Breast epithelium (tissue), 4 donors: ENCODE measurements around the gene MANEA. TPM values are rescaled to one million over a fixed set of nuclear protein-coding genes. Genes with fewer than 3 reads are reported as not detected.

ENCODE experiments used
- DNase-seq, 2 donors: peaks; one replicate each; pipeline ENCODE4 v3.0.0-alpha.2; 2019; ENCODE audit warnings: low spot score in 2 of 2
- H3K27ac ChIP-seq, 2 donors: fragments of 200-600 bp; sonication (generic) in 1 of 2; one replicate each; pipeline ENCODE4 v1.5.1; 2016 to 2019; ENCODE audit warnings: mild to moderate bottlenecking in 1 of 2
- H3K27me3 ChIP-seq, 2 donors: fragments of 200-600 bp; sonication (generic) in 1 of 2; one replicate each; pipeline versions ENCODE4 v1.5.1 to v1.6.0; 2017 to 2019; ENCODE audit warnings: control low read depth in 1 of 2, mild to moderate bottlenecking in 1 of 2
- H3K36me3 ChIP-seq: fragments of 200-600 bp; one replicate; pipeline ENCODE4 v1.5.1; 2019
- H3K4me1 ChIP-seq, 2 donors: fragments of 200-600 bp; sonication (generic); one replicate each; pipeline ENCODE4 v1.5.1; 2016 to 2019; ENCODE audit warnings: control low read depth in 1 of 2
- H3K4me3 ChIP-seq, 3 donors: fragments of 200-600 bp; sonication (generic); 1 replicate in 2 of 3; 2 replicates in 1 of 3; pipeline ENCODE4 v1.5.1; 2016 to 2019; ENCODE audit warnings: mild to moderate bottlenecking in 3 of 3, moderate library complexity in 2 of 3
- H3K9me3 ChIP-seq, 2 donors: fragments of 200-600 bp; sonication (generic) in 1 of 2; one replicate each; pipeline ENCODE4 v1.5.1; 2016 to 2019; ENCODE audit warnings: control low read depth in 1 of 2
- POLR2A ChIP-seq: fragments of 450-650 bp; IDR thresholded peaks from one replicate; pipeline ENCODE4 v1.6.1; 2016; ENCODE audit warnings: antibody characterized with exemption, mild to moderate bottlenecking, moderate library complexity
- POLR2AphosphoS5 ChIP-seq, 3 donors: sonication (generic); formaldehyde crosslinking; IDR thresholded peaks; one replicate each; pipeline ENCODE4 v1.6.1; 2017; ENCODE audit warnings: antibody characterized with exemption in 3 of 3
- intact Hi-C: fragments of 100-400 bp; cut with DNase I; formaldehyde crosslinking; loops from one replicate; pipeline ENCODE4 v1.15.1; 2023; ENCODE audit warnings: low total_unique reads
- total RNA-seq, 3 donors: library from RNA; depleted of rRNA; stranded (reverse); fragments of >200 nt; gene quantifications; one replicate each; pipeline ENCODE4 v1.1.0, GENCODE V29; 2016
- TF ChIP-seq, protein P1 (sequence below), 3 donors: fragments of 450-650 bp; IDR thresholded peaks; one replicate each; pipeline ENCODE4 v1.5.1; 2016 to 2017; ENCODE audit warnings: antibody characterized with exemption in 3 of 3, mild to moderate bottlenecking in 3 of 3, moderate library complexity in 3 of 3

MANEA gene
- total RNA-seq, 3 donors from 2014 or later, result 12.1 to 21.8 (median 14.7) TPM

DNA sequence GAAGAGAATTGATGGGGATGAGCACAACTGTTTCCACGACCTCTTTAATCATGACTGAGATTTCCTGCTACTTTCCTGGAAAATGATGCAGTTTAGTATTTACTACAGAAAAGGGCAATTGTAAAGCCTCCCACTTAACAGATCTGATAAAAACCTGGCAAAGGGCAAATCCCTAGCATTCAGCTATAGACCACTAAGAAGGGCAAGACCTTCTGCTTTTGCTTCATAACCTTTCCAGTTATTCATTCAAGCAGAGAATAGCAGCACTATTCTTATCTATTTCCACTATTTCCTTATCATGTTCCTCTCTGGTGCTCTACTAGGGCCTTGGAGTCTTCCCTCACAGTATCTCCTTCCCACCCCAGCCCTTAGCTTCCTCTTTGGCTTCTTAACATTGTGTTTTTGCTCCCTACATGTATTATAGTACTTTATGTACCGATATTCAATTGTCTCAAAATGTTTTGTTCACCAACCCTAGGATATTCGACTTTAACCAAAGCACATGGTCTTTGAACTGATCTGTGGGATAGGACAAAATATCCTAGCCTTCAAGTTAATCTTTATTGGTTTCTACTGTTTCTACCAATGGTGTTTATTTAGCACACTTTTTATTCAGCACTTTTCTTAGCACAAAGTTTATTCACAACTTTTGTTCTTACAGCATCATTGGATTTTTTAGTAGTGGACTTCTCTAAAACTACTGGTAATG lies 32.7 kb upstream of the MANEA start:
- no peaks in the 10 kb centered on the region for H3K4me1 ChIP-seq
- no peak overlapping the region for H3K4me3 ChIP-seq
- no peaks in the 10 kb centered on the region for H3K9me3 ChIP-seq
- no peak for TF ChIP-seq POLR2AphosphoS5 (IDR thresholded peaks at IDR 0.05)
- TF ChIP-seq, protein P1, sequence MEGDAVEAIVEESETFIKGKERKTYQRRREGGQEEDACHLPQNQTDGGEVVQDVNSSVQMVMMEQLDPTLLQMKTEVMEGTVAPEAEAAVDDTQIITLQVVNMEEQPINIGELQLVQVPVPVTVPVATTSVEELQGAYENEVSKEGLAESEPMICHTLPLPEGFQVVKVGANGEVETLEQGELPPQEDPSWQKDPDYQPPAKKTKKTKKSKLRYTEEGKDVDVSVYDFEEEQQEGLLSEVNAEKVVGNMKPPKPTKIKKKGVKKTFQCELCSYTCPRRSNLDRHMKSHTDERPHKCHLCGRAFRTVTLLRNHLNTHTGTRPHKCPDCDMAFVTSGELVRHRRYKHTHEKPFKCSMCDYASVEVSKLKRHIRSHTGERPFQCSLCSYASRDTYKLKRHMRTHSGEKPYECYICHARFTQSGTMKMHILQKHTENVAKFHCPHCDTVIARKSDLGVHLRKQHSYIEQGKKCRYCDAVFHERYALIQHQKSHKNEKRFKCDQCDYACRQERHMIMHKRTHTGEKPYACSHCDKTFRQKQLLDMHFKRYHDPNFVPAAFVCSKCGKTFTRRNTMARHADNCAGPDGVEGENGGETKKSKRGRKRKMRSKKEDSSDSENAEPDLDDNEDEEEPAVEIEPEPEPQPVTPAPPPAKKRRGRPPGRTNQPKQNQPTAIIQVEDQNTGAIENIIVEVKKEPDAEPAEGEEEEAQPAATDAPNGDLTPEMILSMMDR (IDR thresholded peaks at IDR 0.05), result no peak
- no peak for TF ChIP-seq POLR2A
- no peaks in the 10 kb centered on the region for H3K36me3 ChIP-seq
- intact Hi-C loops, result loop anchor here (10.0 kb wide), 1 partner anchor 1750 kb away; no protein-coding TSS in a partner anchor
- no peak for DNase-seq
- peak overlapping the region in 1 of 2 donors; percentile 76 for H3K27ac ChIP-seq
- H3K27me3 ChIP-seq, result no peaks in the 10 kb centered on the region

GRCh38 chr6:95545226-95545625 lies 32.1 kb upstream of the MANEA start:
- Histone ChIP-seq H3K27ac (peak overlapping the region in 1 of 2 donors; percentile 76), H3K4me1 (no peaks in the 10 kb centered on the region), H3K9me3 (no peaks in the 10 kb centered on the region), H3K4me3 (no peak overlapping the region), H3K27me3 (no peaks in the 10 kb centered on the region), H3K36me3 (no peaks in the 10 kb centered on the region)
- intact Hi-C loops, result loop anchor here (10.0 kb wide), 1 partner anchor 1750 kb away; no protein-coding TSS in a partner anchor
- no peak for DNase-seq
- TF ChIP-seq, protein P1 (IDR thresholded peaks at IDR 0.05), result no peak
- TF ChIP-seq POLR2A (no peak), POLR2AphosphoS5 (IDR thresholded peaks at IDR 0.05) (no peak)

GRCh38 chr6:95545686-95546085 lies 31.6 kb upstream of the MANEA start:
- intact Hi-C loops, result loop anchor here (10.0 kb wide), 1 partner anchor 1749 kb away; no protein-coding TSS in a partner anchor
- no peak for DNase-seq
- Histone ChIP-seq H3K27me3 (no peaks in the 10 kb centered on the region), H3K9me3 (no peaks in the 10 kb centered on the region), H3K4me3 (no peak overlapping the region), H3K4me1 (no peaks in the 10 kb centered on the region), H3K27ac (peak overlapping the region in 1 of 2 donors; percentile 76), H3K36me3 (no peaks in the 10 kb centered on the region)
- TF ChIP-seq, protein P1 (IDR thresholded peaks at IDR 0.05), result no peak
- no peak for TF ChIP-seq POLR2A

GRCh38 chr6:95546148-95546547 lies 31.2 kb upstream of the MANEA start:
- Histone ChIP-seq H3K27ac (no peak overlapping the region), H3K9me3 (no peaks in the 10 kb centered on the region), H3K27me3 (no peaks in the 10 kb centered on the region), H3K36me3 (no peaks in the 10 kb centered on the region), H3K4me1 (no peaks in the 10 kb centered on the region), H3K4me3 (no peak overlapping the region)
- intact Hi-C loops, result loop anchor here (10.0 kb wide), 1 partner anchor 1749 kb away; no protein-coding TSS in a partner anchor
- DNase-seq, result no peak
- no peak for TF ChIP-seq POLR2AphosphoS5 (IDR thresholded peaks at IDR 0.05)
- TF ChIP-seq POLR2A, result no peak
- TF ChIP-seq, protein P1 (IDR thresholded peaks at IDR 0.05), result no peak

- no peaks in the 10 kb centered on the region for H3K27me3 ChIP-seq
- no peak overlapping the region for H3K4me3 ChIP-seq
- TF ChIP-seq POLR2AphosphoS5 (IDR thresholded peaks at IDR 0.05), result no peak
- TF ChIP-seq, protein P1 (IDR thresholded peaks at IDR 0.05), result no peak
- TF ChIP-seq POLR2A, result no peak
- H3K36me3 ChIP-seq, result no peaks in the 10 kb centered on the region
- no peak overlapping the region for H3K27ac ChIP-seq
- no peaks in the 10 kb centered on the region for H3K9me3 ChIP-seq
- DNase-seq, result no peak
- no peaks in the 10 kb centered on the region for H3K4me1 ChIP-seq
- intact Hi-C loops, result loop anchor here (10.0 kb wide), 1 partner anchor 1748 kb away; no protein-coding TSS in a partner anchor
These were observed 30.3 kb upstream of the MANEA start for GRCh38 chr6:95547043-95547442.
